Kidney (tissue), 14 donors: ENCODE data around the gene DNAAF5. TPM values are rescaled to one million over a fixed set of nuclear protein-coding genes. Genes with fewer than 3 reads are reported as not detected.
A peak's percentile ranks its signal among the peaks of the same experiment; 100 is the strongest.

Experiments used
- DNase-seq, 5 donors: peaks; one replicate each; pipeline ENCODE4 v3.0.0-alpha.2; 2013 to 2020
- FAIRE-seq: peaks from 2 replicates; lab custom pipeline; 2012; peaks lifted over from hg19 to GRCh38; lab: Jason Lieb, UNC
- H3K27ac ChIP-seq, 2 donors: one replicate each; pipeline ENCODE4 v1.7.0; 2013; ENCODE audit warnings: low read depth in 2 of 2, low read length in 2 of 2, inconsistent platforms in 1 of 2
- H3K27me3 ChIP-seq: one replicate; pipeline ENCODE4 v1.7.1; 2013; ENCODE audit warnings: low read length, inconsistent platforms; ENCODE audit not compliant: control insufficient read depth, insufficient read depth
- H3K36me3 ChIP-seq, 3 donors: one replicate each; pipeline versions ENCODE4 v1.7.0 to v1.7.1; 2013; ENCODE audit warnings: low read length in 3 of 3, control low read depth in 1 of 3, inconsistent platforms in 1 of 3; ENCODE audit not compliant: insufficient read depth in 3 of 3, control insufficient read depth in 2 of 3
- H3K4me1 ChIP-seq, 3 donors: one replicate each; pipeline versions ENCODE4 v1.7.0 to v1.7.1; 2013; ENCODE audit warnings: low read length in 3 of 3, inconsistent platforms in 1 of 3, low read depth in 1 of 3; ENCODE audit not compliant: control insufficient read depth in 2 of 3, insufficient read depth in 2 of 3
- H3K4me3 ChIP-seq, 3 donors: one replicate each; pipeline versions ENCODE4 v1.7.0 to v1.8.1; 2013; ENCODE audit warnings: low read length in 3 of 3, control low read depth in 1 of 3, inconsistent platforms in 1 of 3
- H3K9ac ChIP-seq, 3 donors: one replicate each; pipeline versions ENCODE4 v1.7.0 to v1.7.1; 2013; ENCODE audit warnings: low read length in 3 of 3, control low read depth in 1 of 3, inconsistent platforms in 1 of 3
- H3K9me3 ChIP-seq, 3 donors: one replicate each; pipeline versions ENCODE4 v1.7.0 to v1.7.1; 2013; ENCODE audit warnings: low read length in 3 of 3, control low read depth in 1 of 3, inconsistent platforms in 1 of 3; ENCODE audit not compliant: control insufficient read depth in 2 of 3, insufficient read depth in 1 of 3
- CTCF ChIP-seq: IDR thresholded peaks from 3 replicates; pipeline ENCODE4 v1.5.1; 2012; ENCODE audit warnings: mild to moderate bottlenecking, moderate library complexity, borderline replicate concordance; ENCODE audit not compliant: insufficient read depth; ENCODE audit errors: extremely low read depth
- intact Hi-C: fragments of 100-400 bp; cut with DNase I; formaldehyde crosslinking; loops from one replicate; pipeline ENCODE4 v1.11.1; 2022
- polyA plus RNA-seq: library from polyadenylated mRNA; stranded (reverse); fragments of 350-450 nt; fragmentation: Illumina TruSeq; extraction: RNeasy Lipid Tissue Mini Kit (QIAGEN cat#74804); gene quantifications from one replicate; pipeline ENCODE4 v1.2.3, GENCODE V29; 2014; ENCODE audit warnings: low read depth, low replicate concordance; ENCODE audit not compliant: insufficient read depth
- total RNA-seq: library from RNA; stranded (reverse); fragmentation: NEBNext Ultra II Directional; extraction: Animal tissue kit (Norgen Biotek cat#: 25700); gene quantifications from one replicate; pipeline ENCODE4 v1.2.1, GENCODE V29; 2021
- donor health status: control.
- donor health status: control.
- donor health status: control.
- donor health status: control.
- donor health status: control.
- donor health status: DM: yes; HTN: yes; CAD: no.
- donor health status: Normal renal cell carcinoma (clear cell type).

The DNAAF5 gene
- total and polyA plus RNA-seq, 2 donors from 2014 or later: 11.6 to 29.7 TPM

GRCh38 chr7:820341-820740 lies 93.8 kb downstream of the DNAAF5 start:
- no peaks in the 10 kb centered on the region for H3K36me3 ChIP-seq

GRCh38 chr7:821688-822087 lies 95.2 kb downstream of the DNAAF5 start:
- peaks cover 0 to 29% (median 10%) of the 10 kb centered on the region in 3 donors for H3K4me1 ChIP-seq

More at GRCh38 chr7:820341-820740, 93.8 kb downstream of the DNAAF5 start:
- intact Hi-C loops: no loop called here
- peaks cover 0 to 25% (median 10%) of the 10 kb centered on the region in 3 donors for H3K4me1 ChIP-seq
- H3K27me3 ChIP-seq: no peaks in the 10 kb centered on the region
- DNase-seq: no peak
- no peak for FAIRE-seq
- no peaks in the 10 kb centered on the region for H3K9me3 ChIP-seq
- H3K9ac ChIP-seq: no peak overlapping the region
- H3K4me3 ChIP-seq: no peak overlapping the region
- TF ChIP-seq CTCF: no peak
- no peak overlapping the region for H3K27ac ChIP-seq

GRCh38 chr7:822692-823276 lies 96.3 kb downstream of the DNAAF5 start:
- TF ChIP-seq CTCF: no peak
- intact Hi-C loops: no loop called here
- H3K4me1 ChIP-seq: peaks cover 0 to 26% (median 10%) of the 10 kb centered on the region in 3 donors
- H3K36me3 ChIP-seq: no peaks in the 10 kb centered on the region
- no peaks in the 10 kb centered on the region for H3K9me3 ChIP-seq
- DNase-seq (peak in 1 of 5 donors; percentile 51), FAIRE-seq (no peak)
- H3K27ac ChIP-seq: peak overlapping the region in 1 of 2 donors; percentile 44
- no peak overlapping the region for H3K9ac ChIP-seq
- no peak overlapping the region for H3K4me3 ChIP-seq
- no peaks in the 10 kb centered on the region for H3K27me3 ChIP-seq

More at GRCh38 chr7:821688-822087, 95.2 kb downstream of the DNAAF5 start:
- Histone ChIP-seq H3K4me3 (no peak overlapping the region), H3K27ac (no peak overlapping the region), H3K9ac (no peak overlapping the region), H3K9me3 (no peaks in the 10 kb centered on the region), H3K36me3 (no peaks in the 10 kb centered on the region), H3K27me3 (no peaks in the 10 kb centered on the region)
- TF ChIP-seq CTCF: no peak
- intact Hi-C loops: no loop called here
- peak in 1 of 5 donors; percentile 41 for DNase-seq
- no peak for FAIRE-seq
